HG03175 (cell line): ENCODE data around the gene LPCAT3.
"Not testable (repeated sequence)": the region's sequence is repeated elsewhere in the genome, so short reads cannot be mapped to it uniquely, and the experiment has no call there.

ENCODE experiments used
- ATAC-seq: cut with Tn5 transposase; IDR thresholded peaks from one replicate; pipeline ENCODE4 v1.9.1; 2021; ENCODE audit warnings: mild to moderate bottlenecking, moderate library complexity; ENCODE audit not compliant: unreplicated experiment

LPCAT3 gene

GRCh38 chr12:7037411-7037810, 19.1 kb upstream of the LPCAT3 start:
- ATAC-seq, result not testable (repeated sequence)

DNA sequence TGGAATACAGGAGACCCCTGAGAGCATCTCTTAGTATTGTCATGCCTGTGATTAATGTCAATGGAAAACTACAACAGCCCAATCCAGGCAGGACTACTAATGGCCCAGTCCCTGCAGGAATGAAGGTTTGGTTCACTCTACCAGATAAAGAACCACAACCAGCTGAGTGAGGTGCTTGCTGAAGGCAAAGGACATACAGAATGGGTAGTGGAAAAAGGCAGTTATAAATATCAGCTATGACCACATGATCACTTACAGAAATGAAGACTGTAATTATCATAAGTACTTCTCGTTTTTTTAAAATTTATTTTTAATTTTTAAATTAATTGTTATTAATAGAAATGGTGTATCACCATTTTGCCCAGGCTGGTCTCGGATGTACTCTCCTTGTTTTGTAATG, 17.2 kb upstream of the LPCAT3 start:
- ATAC-seq, result no peak

DNA sequence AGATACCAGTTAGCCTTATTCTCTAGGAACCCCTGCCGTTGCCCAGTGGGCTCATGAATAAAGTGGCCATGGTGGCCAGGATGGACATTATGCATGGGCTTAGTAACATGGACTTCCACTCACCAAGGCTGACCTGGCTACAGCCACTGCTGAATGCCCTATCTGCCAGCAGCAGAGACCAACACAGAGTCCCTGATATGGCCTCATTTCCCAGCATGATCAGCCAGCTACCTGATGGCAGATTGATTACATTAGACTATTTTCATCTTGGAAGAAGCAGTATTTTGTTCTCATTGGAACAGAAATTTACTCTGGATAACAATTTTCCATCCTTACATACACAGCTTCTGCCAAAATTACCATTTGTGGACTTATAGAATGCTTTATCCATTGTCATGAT, 16.2 kb upstream of the LPCAT3 start:
- ATAC-seq, result no peak

DNA sequence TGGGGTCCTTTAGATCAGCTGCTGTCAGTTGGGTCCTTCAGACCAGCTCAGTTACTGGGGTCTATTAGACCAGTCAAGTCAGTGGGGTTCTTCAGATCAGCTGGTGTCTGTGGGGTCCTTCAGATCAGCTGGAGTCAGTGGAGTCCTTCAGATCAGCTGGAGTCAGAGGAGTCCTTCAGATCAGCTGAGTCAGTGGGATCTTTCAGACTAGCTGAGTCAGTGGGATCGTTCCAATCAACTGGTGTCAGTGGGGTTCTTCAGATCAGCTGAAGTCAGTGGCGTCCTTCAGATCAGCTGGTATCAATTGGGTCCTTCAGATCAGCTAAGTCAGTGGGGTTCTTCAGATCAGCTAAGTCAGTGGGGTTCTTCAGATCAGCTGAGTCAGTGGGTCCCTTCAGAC, 14.7 kb upstream of the LPCAT3 start:
- ATAC-seq, result no peak

DNA sequence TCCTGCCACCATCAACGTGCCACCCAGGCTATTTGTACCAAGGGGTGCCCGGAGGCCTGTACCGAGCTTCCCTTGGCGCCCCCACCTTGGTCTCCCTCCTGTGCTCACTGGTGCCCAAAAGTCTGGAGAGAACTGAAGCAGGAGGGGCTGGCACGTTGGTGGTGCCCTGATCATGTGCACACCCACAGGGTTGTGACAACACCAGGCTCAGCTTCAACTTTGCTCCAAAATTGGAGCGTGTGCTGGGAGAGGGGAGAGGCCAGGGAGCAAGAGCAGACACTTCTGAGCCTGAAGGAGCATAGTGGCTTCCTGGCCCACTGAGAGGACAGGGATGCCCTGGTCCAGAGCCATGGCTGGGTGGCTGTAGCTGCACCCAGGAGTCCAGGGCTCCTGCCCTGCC, 13.0 kb upstream of the LPCAT3 start:
- ATAC-seq, result no peak

GRCh38 chr12:7026854-7027253, 8.6 kb upstream of the LPCAT3 start:
- no peak for ATAC-seq

- ATAC-seq, result no peak
Measured at GRCh38 chr12:7023114-7023513, 4.8 kb upstream of the LPCAT3 start.

DNA sequence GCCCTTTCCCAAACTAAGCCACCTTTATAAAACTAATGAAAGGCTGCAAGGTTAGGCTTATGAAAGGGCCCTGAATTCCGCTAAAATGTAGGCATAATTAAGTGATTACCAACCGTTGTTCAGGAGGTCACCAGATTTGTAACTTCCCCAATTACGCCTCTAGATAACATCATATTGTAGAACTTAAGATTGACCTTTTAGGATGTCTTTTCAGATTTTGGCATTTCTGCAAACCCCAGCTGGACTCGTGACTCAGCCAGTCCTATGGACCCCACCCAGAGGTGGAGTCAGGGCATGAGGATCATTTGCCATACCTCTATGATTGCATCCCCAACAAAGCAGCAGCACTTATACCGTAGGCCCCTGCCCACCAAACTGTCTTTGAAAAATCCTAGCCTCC, 3.7 kb upstream of the LPCAT3 start:
- ATAC-seq, result no peak

- no peak for ATAC-seq
Measured at GRCh38 chr12:7019043-7019569, 830 bp upstream of the LPCAT3 start.

GRCh38 chr12:7017870-7018349, 366 bp downstream of the LPCAT3 start:
- ATAC-seq, result peak; percentile 16

- ATAC-seq, result no peak
Measured at GRCh38 chr12:7016958-7017571, 1.2 kb downstream of the LPCAT3 start.

GRCh38 chr12:7015555-7016370, 2.5 kb downstream of the LPCAT3 start:
- ATAC-seq, result no peak

GRCh38 chr12:7013101-7013500, 5.2 kb downstream of the LPCAT3 start:
- no peak for ATAC-seq

DNA sequence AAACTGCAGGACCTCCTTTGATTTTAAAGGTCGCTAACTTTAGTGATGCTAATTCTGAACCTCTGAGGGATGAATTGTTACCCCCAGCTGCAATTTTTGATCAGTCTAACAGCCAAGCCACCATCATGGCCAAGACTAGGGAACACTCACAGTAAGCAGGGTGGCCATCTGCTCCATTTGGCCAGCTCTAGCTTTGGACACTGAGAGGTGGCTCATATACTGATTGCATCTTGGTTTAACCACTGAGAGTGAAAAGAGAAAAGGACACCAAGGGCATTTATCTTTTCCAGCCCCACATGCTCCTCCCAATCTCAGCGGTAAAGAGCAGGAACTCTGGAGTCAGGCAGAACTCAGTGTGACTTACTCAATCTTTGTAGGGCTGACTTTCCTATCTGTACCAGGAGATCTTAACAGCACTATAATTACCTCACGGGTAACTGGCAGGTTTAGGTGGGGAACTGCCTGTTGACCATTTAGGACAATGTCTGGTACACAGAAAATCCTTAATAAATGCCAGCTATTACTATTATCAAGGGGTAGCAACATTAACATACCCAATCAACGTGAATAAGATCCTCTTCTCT, 6.2 kb downstream of the LPCAT3 start:
- ATAC-seq, result no peak

DNA sequence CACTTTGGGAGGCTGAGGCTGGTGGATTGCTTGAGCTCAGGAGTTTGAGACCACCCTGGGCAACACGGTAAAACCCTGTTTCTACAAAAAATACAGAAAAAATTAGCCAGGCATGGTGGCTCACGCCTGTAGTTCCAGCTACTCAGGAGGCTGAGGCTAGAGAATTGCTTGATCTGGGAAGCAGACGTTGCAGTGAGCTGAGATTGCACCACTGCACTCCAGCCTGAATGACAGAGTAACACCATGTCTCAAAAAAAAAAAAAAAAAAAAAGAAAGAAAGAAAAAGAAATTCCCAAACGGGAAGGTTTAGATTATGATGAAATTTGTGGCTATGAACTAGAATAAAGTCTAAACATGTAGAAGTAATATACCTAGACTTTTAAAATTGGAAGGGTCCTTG, 6.9 kb downstream of the LPCAT3 start:
- ATAC-seq, result not testable (repeated sequence)

- ATAC-seq, result no peak
Measured at GRCh38 chr12:7009512-7009911, 8.8 kb downstream of the LPCAT3 start.

- ATAC-seq, result no peak
Measured at GRCh38 chr12:7008864-7009263, 9.4 kb downstream of the LPCAT3 start.

- no peak for ATAC-seq
Measured at GRCh38 chr12:7006639-7007038, 11.6 kb downstream of the LPCAT3 start.

- no peak for ATAC-seq
Measured at GRCh38 chr12:7005311-7005710, 13.0 kb downstream of the LPCAT3 start.

DNA sequence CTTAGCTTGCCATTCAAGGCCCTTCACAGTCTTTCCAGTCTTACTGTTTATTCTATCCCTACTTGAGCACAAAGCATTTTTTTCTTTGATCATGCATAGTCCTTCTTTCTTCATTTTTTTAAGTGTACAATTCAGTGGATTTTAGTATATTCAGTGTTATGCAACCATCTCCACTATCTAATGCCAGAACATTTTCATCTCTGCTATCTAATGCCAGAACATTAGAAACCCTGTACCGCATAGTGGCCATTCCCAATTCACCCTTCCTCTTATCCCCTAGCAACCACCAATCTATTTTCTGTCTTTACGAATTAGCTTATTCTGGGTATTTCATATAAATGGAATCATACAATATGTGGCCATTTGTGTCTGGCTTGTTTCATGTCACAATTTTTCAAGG, 13.4 kb downstream of the LPCAT3 start:
- ATAC-seq, result no peak

DNA sequence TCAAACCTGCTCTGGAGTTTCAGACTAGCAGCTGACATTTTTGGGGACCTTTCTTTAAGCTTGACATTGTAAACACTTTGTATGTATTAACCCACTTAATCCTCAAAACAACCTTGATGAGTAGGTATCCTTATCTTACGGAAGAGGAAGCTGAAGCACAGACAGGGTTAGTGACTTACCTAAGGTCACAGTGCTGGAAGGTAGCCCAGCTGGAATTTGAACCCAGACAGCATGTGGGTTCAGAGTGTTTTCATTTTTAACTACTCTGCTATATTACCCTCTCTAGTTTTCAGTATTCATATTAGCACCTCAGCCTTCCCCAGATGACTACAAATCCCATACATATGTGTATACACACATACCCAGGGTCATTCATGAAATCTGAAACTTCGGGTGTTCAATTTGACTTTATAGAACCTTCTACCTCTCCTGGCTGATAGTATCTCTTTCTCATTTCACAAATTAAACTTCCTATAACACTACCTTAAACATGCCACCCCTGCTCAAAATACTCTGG, 13.9 kb downstream of the LPCAT3 start:
- ATAC-seq, result no peak
